GM19372 (cell line): ENCODE data around the gene GRAMD2A.

ENCODE experiments used
- ATAC-seq: cut with Tn5 transposase; IDR thresholded peaks from one replicate; pipeline ENCODE4 v1.9.1; 2021; ENCODE audit warnings: mild to moderate bottlenecking, low read depth, moderate library complexity; ENCODE audit not compliant: unreplicated experiment

GRAMD2A gene

DNA sequence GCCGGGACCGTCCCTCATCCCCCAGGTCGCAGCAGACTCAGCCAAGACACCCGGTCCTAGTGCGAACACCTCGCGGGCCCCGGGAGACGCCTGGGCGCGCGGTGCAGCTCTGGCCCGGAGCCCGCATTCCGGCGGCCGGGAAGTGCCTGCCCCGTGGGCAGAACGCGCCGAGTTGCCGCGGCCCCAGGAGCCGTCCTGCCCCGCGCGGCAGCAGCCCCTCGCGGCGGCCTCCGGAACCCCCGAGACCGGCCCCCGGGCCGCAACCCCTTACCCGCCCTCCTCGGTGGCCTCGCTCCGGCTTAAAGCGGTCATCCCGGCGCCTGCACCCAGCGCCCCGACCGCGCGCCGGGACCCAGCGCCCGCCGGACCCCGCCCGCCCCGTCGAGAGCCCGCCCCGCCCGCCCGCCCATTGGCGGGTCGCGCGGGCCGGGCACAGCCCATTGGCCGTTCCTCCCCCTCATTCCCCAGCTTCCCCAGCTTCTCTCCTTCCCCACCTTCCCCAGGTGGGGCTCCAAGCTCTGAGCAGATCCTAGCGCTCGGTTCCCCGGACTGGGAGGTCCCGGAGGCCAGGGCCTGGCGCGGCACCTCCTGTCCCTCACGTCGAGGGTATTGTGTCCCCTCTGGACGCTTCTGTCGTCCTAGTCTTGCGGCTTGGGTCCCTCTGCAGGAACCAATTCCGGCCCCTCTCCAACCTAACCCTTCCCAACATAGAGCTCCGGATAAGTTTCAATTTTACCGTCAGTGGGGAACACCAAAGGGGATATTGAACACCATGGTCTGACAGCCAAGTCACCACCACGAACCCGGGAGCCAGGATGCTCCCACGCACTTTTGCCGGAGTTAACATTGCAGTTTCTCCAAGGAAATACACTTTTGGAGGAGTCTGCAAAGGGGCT, at the start of gene GRAMD2A:
GRAMD2A (minus strand) TSS at position 328 of the 896 bp plus-strand sequence.
- no peak for ATAC-seq

- ATAC-seq = no peak
Observed at GRCh38 chr15:72242775-72243370, 45.3 kb upstream of the GRAMD2A start.

- no peak for ATAC-seq
Observed at GRCh38 chr15:72239652-72240051, 42.1 kb upstream of the GRAMD2A start.

GRCh38 chr15:72238586-72238985, 41.0 kb upstream of the GRAMD2A start:
- ATAC-seq = no peak

GRCh38 chr15:72237853-72238224, 40.3 kb upstream of the GRAMD2A start:
- ATAC-seq = no peak

DNA sequence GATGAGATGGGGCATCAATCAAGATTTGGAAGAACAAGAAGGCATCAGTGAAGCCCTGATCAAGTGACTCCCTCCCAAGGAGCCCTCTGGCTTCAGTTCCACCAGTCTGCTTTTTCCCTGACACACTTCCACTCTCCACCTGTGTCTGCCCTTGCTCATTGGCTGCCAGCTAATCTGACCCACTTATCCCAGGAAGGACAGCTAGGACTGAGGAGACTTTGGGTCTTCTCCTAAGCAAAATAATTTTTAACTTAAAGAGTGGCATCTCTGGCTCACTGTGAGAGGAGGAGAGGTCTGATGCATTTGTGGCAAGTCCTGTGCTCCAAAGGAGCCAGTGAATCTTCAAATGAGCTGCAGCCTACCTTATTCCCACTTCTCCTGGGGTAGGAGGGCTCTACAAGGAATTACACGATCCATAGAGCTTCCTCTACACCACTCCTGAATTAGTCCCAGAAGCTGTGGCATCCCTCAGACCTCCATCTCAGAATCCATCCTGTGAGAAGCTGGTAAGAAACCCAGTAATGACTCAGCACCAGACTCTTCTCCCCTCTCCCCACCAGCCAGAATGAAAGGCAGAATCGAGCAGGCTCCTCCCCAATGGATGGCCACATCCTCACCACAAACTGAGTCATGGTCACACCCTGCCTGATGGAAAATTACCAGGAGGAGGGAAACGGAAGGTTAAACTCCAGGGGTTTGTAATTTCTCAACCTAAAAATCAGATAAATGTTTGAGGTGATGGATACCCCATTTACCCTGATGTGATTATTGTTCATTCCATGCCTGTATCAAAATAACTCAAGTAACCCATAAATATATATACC, 39.7 kb upstream of the GRAMD2A start:
- peak; percentile 65 for ATAC-seq

- ATAC-seq = no peak
Observed at GRCh38 chr15:72236381-72237003, 38.9 kb upstream of the GRAMD2A start.

- no peak for ATAC-seq
Observed at GRCh38 chr15:72235298-72235697, 37.7 kb upstream of the GRAMD2A start.

GRCh38 chr15:72233769-72234168, 36.2 kb upstream of the GRAMD2A start:
- no peak for ATAC-seq

DNA sequence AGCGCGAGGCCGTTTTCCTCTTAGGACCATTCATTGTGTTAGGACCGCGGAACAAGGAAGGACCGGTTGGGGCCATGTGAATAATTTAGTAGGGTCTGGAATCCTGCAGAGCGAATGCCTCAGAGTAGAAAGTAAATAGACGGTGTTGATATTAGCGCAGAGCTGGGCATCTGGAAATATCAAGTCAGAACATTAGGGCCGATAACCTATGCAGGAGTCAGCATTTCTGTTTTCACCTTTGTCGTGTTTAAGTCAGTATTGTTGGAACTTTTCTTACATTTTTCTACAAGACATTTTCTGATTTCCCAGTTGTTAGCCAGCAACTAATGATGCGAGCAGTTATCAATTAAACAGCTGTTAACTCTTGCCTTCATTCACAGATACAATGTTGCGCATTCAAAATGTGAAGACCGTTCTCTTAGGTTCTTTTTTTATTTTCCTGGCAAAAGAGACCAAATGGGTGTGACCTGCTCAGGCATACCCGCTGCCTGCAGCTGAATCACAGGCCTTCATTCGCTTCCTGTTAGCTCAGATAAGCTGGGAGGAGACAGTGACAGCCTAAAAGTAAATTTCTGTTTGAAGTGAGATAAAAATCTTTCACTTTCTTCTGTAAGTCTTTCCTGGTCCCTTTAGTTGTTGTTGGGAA, 34.4 kb upstream of the GRAMD2A start:
- ATAC-seq = no peak

GRCh38 chr15:72231066-72231832, 33.7 kb upstream of the GRAMD2A start, which contains the start of gene PKM:
TSS of gene PKM (minus strand) at chr15:72231190. CDS start at chr15:72219097, 12,093 bp downstream.
- ATAC-seq = peak; percentile 41

- ATAC-seq = peak; percentile 15
Observed at GRCh38 chr15:72230197-72231065, 32.8 kb upstream of the GRAMD2A start.

DNA sequence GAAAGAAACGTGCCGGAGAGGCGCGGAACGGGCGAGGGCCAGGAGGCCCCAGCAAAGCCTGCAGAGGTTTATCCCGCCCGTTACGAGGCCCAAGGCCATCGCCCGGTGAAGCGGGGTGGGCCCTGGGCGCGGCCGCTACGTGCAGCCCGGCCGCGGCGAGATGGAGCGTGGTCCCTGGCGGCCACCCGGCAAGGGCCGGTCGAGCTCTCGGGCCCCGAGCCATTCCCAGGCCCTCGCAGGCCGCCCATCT, 32.3 kb upstream of the GRAMD2A start:
- no peak for ATAC-seq

DNA sequence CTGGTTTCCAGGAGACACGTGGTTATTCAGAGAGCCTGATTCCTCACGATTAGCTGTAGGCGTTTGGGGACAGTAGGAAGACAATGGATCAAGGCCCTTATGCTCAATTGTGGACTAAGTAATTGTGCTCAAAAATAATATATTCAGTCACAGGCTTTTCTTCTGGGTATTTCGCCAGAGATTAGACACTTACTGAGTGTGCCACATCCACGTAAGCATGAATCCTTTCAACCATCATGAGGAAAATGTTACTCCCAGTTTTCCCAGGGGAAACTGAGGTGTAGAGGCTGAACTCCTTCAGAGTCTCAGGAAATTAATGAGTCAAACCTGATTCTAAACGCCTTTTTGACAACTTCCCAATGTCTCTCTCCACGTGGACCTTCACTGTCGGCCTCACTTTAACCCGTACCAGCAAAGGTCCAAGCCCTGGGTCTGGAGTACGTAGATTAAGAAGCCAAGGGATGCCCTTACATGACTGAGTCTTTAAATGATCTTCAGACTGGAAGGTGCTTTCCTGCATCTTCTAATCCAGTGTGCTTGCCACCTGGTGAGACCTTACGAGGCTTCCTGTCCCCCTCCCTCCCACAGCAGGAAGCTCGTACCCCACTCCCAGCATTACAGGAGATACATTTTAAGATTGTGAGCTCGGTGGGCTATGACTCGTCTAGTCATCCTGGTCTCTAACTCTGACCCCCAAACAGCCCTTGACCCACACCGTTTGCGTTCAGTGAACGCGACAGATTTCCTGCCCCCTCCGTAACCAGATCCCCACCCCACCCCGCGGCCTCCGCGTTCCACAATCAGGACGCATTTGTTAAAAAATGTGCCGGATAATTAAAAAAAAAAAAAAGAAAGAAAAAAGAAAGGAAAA, 31.7 kb upstream of the GRAMD2A start:
- ATAC-seq = no peak

GRCh38 chr15:72227720-72228119, 30.1 kb upstream of the GRAMD2A start:
- ATAC-seq = no peak

DNA sequence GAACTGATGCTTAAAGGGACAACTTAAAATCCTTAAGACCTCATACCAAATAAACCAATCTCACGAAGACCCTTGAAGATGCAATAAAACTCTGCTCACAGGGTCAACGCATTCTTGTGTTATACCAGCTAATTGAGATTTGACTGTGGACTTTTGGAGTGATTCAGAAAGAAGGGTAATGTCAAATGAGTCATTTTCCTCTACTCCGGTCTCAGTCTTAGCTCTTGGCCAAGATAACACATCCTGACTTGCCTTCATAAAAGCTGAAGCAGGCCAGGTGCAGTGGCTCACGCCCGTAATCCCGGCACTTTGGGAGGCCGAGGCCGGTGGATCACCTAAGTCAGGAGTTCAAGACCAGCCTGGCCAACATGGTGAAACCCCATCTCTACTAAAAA, 29.6 kb upstream of the GRAMD2A start:
- ATAC-seq = no peak

DNA sequence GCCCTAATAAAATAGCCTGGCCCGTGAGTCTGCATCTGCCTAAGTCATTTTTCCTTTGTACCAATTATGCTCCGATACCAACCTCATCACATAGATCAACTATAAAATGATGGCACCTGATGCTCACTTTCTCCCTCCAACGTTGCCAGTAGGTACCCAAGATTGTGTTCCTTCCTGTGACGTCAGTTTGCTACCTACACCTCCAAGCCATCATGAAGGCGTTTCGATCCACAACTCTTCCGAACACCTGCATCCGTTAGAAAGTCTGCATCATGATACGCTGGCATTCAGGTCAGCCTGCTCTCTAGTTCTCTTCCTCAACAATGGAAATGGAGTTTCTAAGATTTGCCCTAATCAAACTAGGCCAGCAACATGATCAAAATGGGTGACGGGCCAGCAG, 25.7 kb upstream of the GRAMD2A start:
- ATAC-seq = no peak

GRCh38 chr15:72222393-72222792, 24.8 kb upstream of the GRAMD2A start:
- no peak for ATAC-seq
